GM10248 (cell line): ENCODE data around the gene FOXL2NB.

ENCODE experiments used
- CTCF ChIA-PET: fragments of 300-600 bp; sonication (Branson Sonifier 250); formaldehyde crosslinking; extraction: SDS; loops from one replicate; lab custom pipeline; 2021; ENCODE audit warnings: antibody characterized with exemption; lab: Yijun Ruan, JAX
- POLR2A ChIA-PET: fragments of 350-650 bp; sonication (Branson Sonifier 250); formaldehyde crosslinking; extraction: SDS; loops from one replicate; lab custom pipeline; 2020; ENCODE audit warnings: antibody characterized with exemption; lab: Yijun Ruan, JAX
- DNase-seq: peaks from one replicate; pipeline ENCODE4 v3.0.0; 2012; ENCODE audit errors: extremely low spot score
- CTCF ChIP-seq: IDR thresholded peaks from 2 replicates; pipeline ENCODE4 v1.5.1; 2012; ENCODE audit warnings: mild to moderate bottlenecking, low read depth; ENCODE audit errors: extremely low read depth, missing control alignments, control extremely low read depth

The FOXL2NB gene

GRCh38 chr3:138907539-138907938, 39.5 kb upstream of the FOXL2NB start:
- TF ChIP-seq CTCF, result no peak
- DNase-seq, result no peak
- ChIA-PET CTCF (interaction anchor here (0.8 to 19.3 kb wide), 6 partner anchors 8 to 313 kb away, joined by 3 to 433 read pairs (median 4); partner anchors contain the start of gene CEP70), POLR2A (no interaction called here)

GRCh38 chr3:138908846-138909245, 38.2 kb upstream of the FOXL2NB start:
- ChIA-PET POLR2A (no interaction called here), CTCF (interaction anchor here (0.6 to 19.3 kb wide), 4 partner anchors 27 to 315 kb away, joined by 3 to 503 read pairs (median 218); partner anchors contain the start of gene CEP70)
- DNase-seq, result no peak
- no peak for TF ChIP-seq CTCF

GRCh38 chr3:138909904-138910303, 37.1 kb upstream of the FOXL2NB start:
- no peak for TF ChIP-seq CTCF
- no peak for DNase-seq
- POLR2A ChIA-PET, result interaction anchor here (0.6 kb wide), 1 partner anchor 10 kb away, joined by 3 read pairs; no protein-coding TSS in a partner anchor
- CTCF ChIA-PET, result interaction anchor here (1.2 to 19.3 kb wide), 5 partner anchors 9 to 316 kb away, joined by 3 to 503 read pairs (median 8); partner anchors contain the start of gene CEP70

- CTCF ChIA-PET, result interaction anchor here (0.7 to 19.3 kb wide), 10 partner anchors 11 to 432 kb away, joined by 3 to 503 read pairs (median 14); partner anchors contain the start of gene CEP70
- POLR2A ChIA-PET, result no interaction called here
- no peak for DNase-seq
- TF ChIP-seq CTCF, result no peak
Measured at GRCh38 chr3:138911621-138912020, 35.4 kb upstream of the FOXL2NB start.

GRCh38 chr3:138912237-138912636, 34.8 kb upstream of the FOXL2NB start:
- TF ChIP-seq CTCF, result no peak
- no peak for DNase-seq
- POLR2A ChIA-PET, result no interaction called here
- CTCF ChIA-PET, result interaction anchor here (0.7 to 19.3 kb wide), 13 partner anchors 8 to 433 kb away, joined by 3 to 503 read pairs (median 4); partner anchors contain the start of gene CEP70

GRCh38 chr3:138913766-138914165, 33.3 kb upstream of the FOXL2NB start:
- no peak for TF ChIP-seq CTCF
- ChIA-PET CTCF (interaction anchor here (1.1 to 19.3 kb wide), 11 partner anchors 9 to 495 kb away, joined by 3 to 503 read pairs (median 16); partner anchors contain the start of gene CEP70), POLR2A (no interaction called here)
- no peak for DNase-seq
